Activated naive CD4-positive, alpha-beta T cell treated with anti-CD3 and anti-CD28 coated beads, Interleukin-2, amount 50 U/mL, for 24 hours (primary cell): ENCODE data around the gene RGP1.
A peak's percentile ranks its signal among the peaks of the same experiment; 100 is the strongest.

Experiments used
- H3K27ac Mint-ChIP-seq: one replicate; pipeline ENCODE4 v1.8.0; 2021; ENCODE audit warnings: mild to moderate bottlenecking, mixed read lengths
- H3K27me3 Mint-ChIP-seq: one replicate; pipeline ENCODE4 v1.8.0; 2021; ENCODE audit warnings: mixed read lengths
- H3K36me3 Mint-ChIP-seq: one replicate; pipeline ENCODE4 v1.8.0; 2021; ENCODE audit warnings: mixed read lengths
- H3K4me1 Mint-ChIP-seq: one replicate; pipeline ENCODE4 v1.8.0; 2021; ENCODE audit warnings: mixed read lengths
- H3K4me3 Mint-ChIP-seq: one replicate; pipeline ENCODE4 v1.8.0; 2021; ENCODE audit warnings: mild to moderate bottlenecking, mixed read lengths
- H3K9me3 Mint-ChIP-seq: one replicate; pipeline ENCODE4 v1.8.0; 2021; ENCODE audit warnings: mixed read lengths

The RGP1 gene

DNA sequence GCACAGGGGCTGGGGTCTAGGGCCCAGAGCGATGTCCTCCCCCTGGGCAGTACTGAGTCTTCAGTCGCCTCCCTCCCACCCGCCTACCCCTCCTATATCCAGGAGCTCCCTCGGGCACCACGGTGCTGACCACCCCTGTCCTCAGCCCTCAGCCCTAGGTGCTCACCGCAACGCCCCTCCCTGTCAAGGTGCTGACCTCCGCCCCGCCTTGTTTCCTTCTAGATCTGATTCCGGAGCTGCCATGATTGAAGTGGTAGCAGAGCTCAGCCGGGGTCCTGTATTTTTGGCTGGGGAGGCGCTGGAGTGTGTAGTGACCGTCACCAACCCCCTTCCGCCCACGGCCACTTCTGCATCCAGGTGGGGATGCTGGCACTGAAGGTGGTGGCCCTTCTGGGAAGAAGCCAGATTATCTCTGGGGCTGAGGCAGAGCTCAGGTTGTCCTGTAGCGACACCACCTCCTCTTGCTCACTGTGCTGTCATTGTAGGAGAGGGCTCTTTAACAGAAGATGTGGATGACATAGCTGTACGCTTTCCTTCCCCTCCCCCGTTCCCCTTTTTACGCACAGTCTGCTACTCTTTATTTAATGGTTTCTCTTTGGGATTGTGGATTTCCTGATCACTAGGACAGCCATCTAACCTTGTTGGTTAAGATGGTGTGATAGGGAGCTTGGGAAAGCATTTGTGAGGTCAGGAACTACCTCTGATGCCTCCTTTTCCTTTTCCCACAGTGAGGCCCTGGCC is 598 bp downstream of the RGP1 start:
- Mint-ChIP-seq H3K27ac (peak overlapping the region; percentile 87), H3K9me3 (no peaks in the 10 kb centered on the region), H3K4me3 (peak overlapping the region; percentile 92), H3K27me3 (no peaks in the 10 kb centered on the region), H3K36me3 (peaks cover 12% of the 10 kb centered on the region), H3K4me1 (peaks cover 37% of the 10 kb centered on the region)

DNA sequence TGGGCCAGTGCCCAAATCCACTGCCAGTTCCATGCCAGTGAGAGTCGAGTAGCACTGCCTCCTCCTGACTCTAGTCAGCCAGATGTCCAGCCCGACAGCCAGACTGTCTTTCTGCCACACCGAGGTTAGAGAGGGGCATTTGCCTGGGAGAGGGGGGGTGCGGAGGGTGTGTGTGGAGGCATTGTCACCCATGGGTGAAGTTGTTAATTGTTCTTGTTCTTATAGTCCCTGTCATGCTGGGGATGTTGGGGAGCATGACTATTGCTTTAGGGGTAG is 1.1 kb downstream of the RGP1 start:
- no peak overlapping the region for H3K27ac Mint-ChIP-seq
- peaks cover 37% of the 10 kb centered on the region for H3K4me1 Mint-ChIP-seq
- H3K9me3 Mint-ChIP-seq = no peaks in the 10 kb centered on the region
- peaks cover 12% of the 10 kb centered on the region for H3K36me3 Mint-ChIP-seq
- no peaks in the 10 kb centered on the region for H3K27me3 Mint-ChIP-seq
- peak overlapping the region; percentile 92 for H3K4me3 Mint-ChIP-seq

DNA sequence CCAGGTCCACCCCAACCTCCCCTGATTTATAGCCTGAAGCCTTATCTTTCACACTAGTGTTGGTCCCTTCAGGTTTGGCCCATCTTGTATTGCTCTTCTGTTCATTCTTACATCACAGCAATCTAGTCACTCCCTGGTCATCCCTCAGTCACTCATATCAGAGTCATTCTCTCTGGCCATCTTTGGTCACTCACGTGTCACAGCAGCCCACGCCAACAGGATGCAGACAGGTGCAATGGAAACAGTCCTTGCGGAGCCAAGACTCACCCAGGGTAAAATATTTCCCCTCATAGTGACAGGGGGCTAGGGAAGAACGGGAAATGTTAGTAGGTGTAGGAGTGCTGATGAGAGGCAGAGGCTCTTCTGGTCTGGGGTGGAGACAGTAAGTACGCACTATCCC is 4.4 kb downstream of the RGP1 start:
- no peaks in the 10 kb centered on the region for H3K9me3 Mint-ChIP-seq
- H3K36me3 Mint-ChIP-seq = peaks cover 10% of the 10 kb centered on the region
- H3K4me3 Mint-ChIP-seq = no peak overlapping the region
- H3K27me3 Mint-ChIP-seq = no peaks in the 10 kb centered on the region
- H3K27ac Mint-ChIP-seq = peak overlapping the region; percentile 70
- peaks cover 26% of the 10 kb centered on the region for H3K4me1 Mint-ChIP-seq

GRCh38 chr9:35754264-35754663 is 5.2 kb downstream of the RGP1 start, which contains the start of gene MSMP:
Gene MSMP, minus strand, starts transcription at chr9:35754276. Its CDS starts 147 bp downstream, at chr9:35754129.
- Mint-ChIP-seq H3K4me3 (no peak within 1 kb of the TSS), H3K4me1 (peaks cover 32% of the 10 kb centered on the region), H3K27ac (peak within 1 kb of the TSS; percentile 70), H3K27me3 (no peaks in the 10 kb centered on the region), H3K9me3 (no peaks in the 10 kb centered on the region), H3K36me3 (peaks cover 10% of the 10 kb centered on the region)

- H3K36me3 Mint-ChIP-seq = peaks cover 10% of the 10 kb centered on the region
- H3K27me3 Mint-ChIP-seq = no peaks in the 10 kb centered on the region
- no peak overlapping the region for H3K4me3 Mint-ChIP-seq
- H3K4me1 Mint-ChIP-seq = peaks cover 33% of the 10 kb centered on the region
- H3K27ac Mint-ChIP-seq = no peak overlapping the region
- H3K9me3 Mint-ChIP-seq = no peaks in the 10 kb centered on the region
Measured at GRCh38 chr9:35755071-35755470, 6.0 kb downstream of the RGP1 start.

DNA sequence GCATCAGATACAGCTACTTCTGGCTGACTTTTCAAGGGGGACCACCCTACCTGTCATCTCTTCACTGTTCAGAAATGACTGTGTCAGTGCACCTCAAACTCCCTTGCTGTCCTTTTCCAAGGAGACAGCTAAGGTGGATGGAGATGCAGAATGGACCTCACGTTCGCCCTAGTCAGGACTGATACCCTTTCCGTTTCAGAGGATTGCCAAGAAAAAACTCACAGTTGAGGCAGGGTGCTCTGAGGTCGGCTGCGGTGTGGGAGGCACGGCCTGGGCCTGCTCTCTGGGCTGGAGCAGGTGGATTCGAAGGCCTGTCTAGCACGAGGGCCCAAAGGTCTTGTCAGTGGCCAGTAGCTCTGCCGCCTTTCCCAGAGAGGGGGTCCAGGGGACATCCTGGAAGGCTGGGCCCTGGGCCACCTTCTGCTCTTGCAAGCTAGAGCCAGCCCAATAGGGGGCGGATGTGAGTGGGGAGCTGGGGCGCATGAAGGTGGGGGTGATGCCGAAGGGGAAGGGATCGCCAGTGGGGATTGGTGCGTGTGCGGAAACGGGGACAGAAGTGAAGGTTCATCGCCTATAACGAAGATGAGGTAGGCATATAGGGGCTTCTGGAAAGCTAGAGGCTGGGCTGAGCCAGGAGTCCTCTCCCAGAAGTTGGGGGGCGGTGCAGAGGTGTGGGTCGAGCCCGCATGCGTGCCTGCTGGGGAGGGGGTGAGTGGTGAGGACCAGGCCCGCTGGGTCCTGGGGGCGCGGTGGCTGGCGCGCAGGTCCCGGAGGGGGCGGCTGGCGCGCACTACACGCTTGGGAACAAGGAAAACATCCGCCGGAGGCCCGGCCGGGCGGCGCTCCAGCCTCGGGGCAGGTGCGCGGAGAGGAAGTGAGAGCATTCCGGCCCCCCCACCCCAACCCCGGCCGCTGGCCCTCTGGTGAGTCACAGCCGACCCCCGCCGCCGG is 7.5 kb downstream of the RGP1 start:
- no peaks in the 10 kb centered on the region for H3K27me3 Mint-ChIP-seq
- H3K4me1 Mint-ChIP-seq = peaks cover 43% of the 10 kb centered on the region
- no peaks in the 10 kb centered on the region for H3K9me3 Mint-ChIP-seq
- peak overlapping the region; percentile 93 for H3K4me3 Mint-ChIP-seq
- H3K36me3 Mint-ChIP-seq = peaks cover 13% of the 10 kb centered on the region
- H3K27ac Mint-ChIP-seq = peak overlapping the region; percentile 97

DNA sequence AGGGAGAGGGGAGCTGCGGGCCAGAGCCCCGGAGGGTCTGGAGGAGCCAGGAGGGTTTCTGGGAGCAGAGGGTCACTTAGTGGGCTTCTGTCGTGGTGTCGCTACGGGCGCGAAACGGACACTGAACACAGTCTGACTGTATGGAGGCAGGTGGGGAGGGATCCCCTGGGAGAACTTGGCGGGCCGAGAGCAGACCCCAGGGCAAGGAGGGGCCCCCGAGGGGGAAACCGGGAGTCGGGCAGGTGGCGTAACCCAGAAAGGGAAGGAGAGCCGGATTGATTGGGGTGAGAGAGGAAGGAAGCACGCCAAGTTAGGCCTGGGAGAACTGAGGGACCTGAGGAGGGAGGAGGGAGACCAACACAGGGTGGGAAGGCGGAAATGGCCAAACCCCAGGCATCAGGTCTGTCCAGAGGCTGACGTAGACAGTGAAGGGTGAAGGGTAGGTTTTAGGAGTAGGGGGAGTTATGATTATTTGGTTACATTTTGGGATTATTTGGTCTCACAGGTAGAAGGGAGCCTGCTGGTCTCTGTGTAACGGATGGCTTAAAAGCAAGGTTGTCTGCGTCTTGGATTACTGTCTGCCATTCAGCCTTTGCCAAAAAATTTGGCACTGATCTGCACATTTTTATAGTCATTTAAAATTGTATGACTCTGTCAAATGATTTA is 8.3 kb downstream of the RGP1 start:
- no peaks in the 10 kb centered on the region for H3K27me3 Mint-ChIP-seq
- peak overlapping the region; percentile 85 for H3K27ac Mint-ChIP-seq
- H3K36me3 Mint-ChIP-seq = peaks cover 10% of the 10 kb centered on the region
- H3K9me3 Mint-ChIP-seq = no peaks in the 10 kb centered on the region
- peak overlapping the region; percentile 93 for H3K4me3 Mint-ChIP-seq
- H3K4me1 Mint-ChIP-seq = peaks cover 49% of the 10 kb centered on the region

DNA sequence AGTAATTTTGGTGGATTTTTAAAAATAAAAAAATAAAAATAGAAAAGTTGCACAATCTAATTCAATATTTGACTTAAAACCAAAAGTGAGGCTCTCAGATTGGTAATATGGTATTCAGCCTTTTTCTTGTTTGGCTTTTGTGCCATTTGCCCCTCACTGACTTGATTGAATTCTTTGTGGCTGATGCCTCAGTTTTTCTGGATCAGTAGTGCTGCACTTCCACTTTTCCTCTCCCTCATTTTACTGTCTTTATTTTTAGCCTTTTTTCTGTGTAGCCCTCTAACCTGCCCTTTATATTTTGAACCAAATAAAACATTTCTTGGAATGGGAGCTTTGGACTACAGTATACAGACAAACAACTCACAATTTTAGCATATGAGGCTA is 8.8 kb downstream of the RGP1 start:
- Mint-ChIP-seq H3K36me3 (peaks cover 8% of the 10 kb centered on the region), H3K4me3 (peak overlapping the region; percentile 93), H3K27ac (peak overlapping the region; percentile 72), H3K27me3 (no peaks in the 10 kb centered on the region), H3K9me3 (no peaks in the 10 kb centered on the region), H3K4me1 (peaks cover 49% of the 10 kb centered on the region)

GRCh38 chr9:35758475-35759050 is 9.5 kb downstream of the RGP1 start:
- H3K27ac Mint-ChIP-seq = no peak overlapping the region
- H3K27me3 Mint-ChIP-seq = no peaks in the 10 kb centered on the region
- peaks cover 53% of the 10 kb centered on the region for H3K4me1 Mint-ChIP-seq
- H3K4me3 Mint-ChIP-seq = peak overlapping the region; percentile 67
- H3K36me3 Mint-ChIP-seq = peaks cover 6% of the 10 kb centered on the region
- H3K9me3 Mint-ChIP-seq = no peaks in the 10 kb centered on the region

DNA sequence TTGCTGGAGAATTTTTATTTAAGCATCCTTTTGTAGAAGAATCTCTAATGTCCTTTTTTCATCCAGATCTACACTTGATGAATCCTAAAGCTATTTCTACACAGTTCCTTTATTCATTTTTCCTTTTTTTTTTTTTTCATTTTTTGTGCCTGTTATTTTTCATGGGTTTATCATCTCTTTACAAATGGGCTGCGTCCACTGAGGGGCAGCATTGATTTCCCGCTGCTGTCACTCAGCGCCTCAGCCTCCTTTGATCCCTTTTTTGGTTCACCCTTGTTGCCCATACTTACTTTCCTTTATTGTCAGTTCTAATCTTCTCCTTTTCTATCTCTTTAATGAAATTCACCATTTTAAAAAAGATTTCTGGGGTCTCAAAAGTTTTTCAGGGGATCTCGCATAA is 10.7 kb downstream of the RGP1 start:
- peaks cover 57% of the 10 kb centered on the region for H3K4me1 Mint-ChIP-seq
- no peaks in the 10 kb centered on the region for H3K27me3 Mint-ChIP-seq
- H3K27ac Mint-ChIP-seq = no peak overlapping the region
- no peaks in the 10 kb centered on the region for H3K9me3 Mint-ChIP-seq
- no peak overlapping the region for H3K4me3 Mint-ChIP-seq
- H3K36me3 Mint-ChIP-seq = peaks cover 3% of the 10 kb centered on the region

GRCh38 chr9:35760651-35761050 is 11.6 kb downstream of the RGP1 start:
- Mint-ChIP-seq H3K9me3 (no peaks in the 10 kb centered on the region), H3K36me3 (peaks cover 3% of the 10 kb centered on the region), H3K4me3 (no peak overlapping the region), H3K4me1 (peaks cover 56% of the 10 kb centered on the region), H3K27ac (no peak overlapping the region), H3K27me3 (no peaks in the 10 kb centered on the region)

DNA sequence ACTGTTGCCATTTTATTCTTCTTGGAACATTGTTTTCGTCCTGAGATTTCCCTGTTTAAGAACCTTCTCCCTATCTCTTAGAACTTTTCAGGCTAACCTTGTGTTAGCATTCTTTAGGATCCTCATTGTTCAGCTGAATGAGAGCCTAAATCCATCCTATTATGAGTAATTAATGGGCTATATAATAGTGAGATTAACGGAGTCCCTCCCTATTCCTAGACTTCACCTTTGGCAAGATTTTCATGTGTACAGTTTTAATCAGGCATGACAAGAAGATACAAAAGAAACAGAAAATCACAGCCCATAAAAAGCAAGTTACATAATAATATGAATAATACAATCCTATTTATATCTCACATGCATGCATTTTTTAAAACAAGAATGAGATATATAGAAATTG is 14.1 kb downstream of the RGP1 start:
- no peaks in the 10 kb centered on the region for H3K27me3 Mint-ChIP-seq
- H3K4me3 Mint-ChIP-seq = no peak overlapping the region
- H3K9me3 Mint-ChIP-seq = no peaks in the 10 kb centered on the region
- H3K36me3 Mint-ChIP-seq = peaks cover 3% of the 10 kb centered on the region
- H3K4me1 Mint-ChIP-seq = peaks cover 56% of the 10 kb centered on the region
- H3K27ac Mint-ChIP-seq = no peak overlapping the region

- Mint-ChIP-seq H3K36me3 (peaks cover 3% of the 10 kb centered on the region), H3K27ac (no peak overlapping the region), H3K4me1 (peaks cover 50% of the 10 kb centered on the region), H3K9me3 (no peaks in the 10 kb centered on the region), H3K27me3 (no peaks in the 10 kb centered on the region), H3K4me3 (no peak overlapping the region)
Measured at GRCh38 chr9:35763803-35764202, 14.7 kb downstream of the RGP1 start.

GRCh38 chr9:35766997-35767396 is 17.9 kb downstream of the RGP1 start:
- no peak overlapping the region for H3K27ac Mint-ChIP-seq
- no peaks in the 10 kb centered on the region for H3K27me3 Mint-ChIP-seq
- H3K36me3 Mint-ChIP-seq = no peaks in the 10 kb centered on the region
- peaks cover 27% of the 10 kb centered on the region for H3K4me1 Mint-ChIP-seq
- no peak overlapping the region for H3K4me3 Mint-ChIP-seq
- no peaks in the 10 kb centered on the region for H3K9me3 Mint-ChIP-seq

DNA sequence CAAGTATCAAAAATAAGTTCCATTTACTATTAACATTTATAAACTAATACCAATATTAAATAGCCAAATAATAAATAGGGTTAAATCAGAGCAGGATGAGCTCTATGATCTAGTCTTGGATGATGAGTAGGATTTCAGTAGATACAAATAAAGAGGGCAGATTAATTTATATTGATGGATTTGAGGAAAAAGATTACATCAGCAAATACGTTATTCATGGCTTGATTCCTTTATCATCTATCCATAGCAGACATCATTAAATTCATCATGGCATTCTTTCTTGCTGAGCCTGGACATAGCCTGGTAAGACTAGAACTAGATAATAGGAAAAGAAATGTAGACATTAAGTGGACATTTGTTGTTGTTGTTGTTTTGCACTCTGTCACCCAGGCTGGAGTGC is 18.4 kb downstream of the RGP1 start:
- Mint-ChIP-seq H3K4me1 (peaks cover 24% of the 10 kb centered on the region), H3K27me3 (no peaks in the 10 kb centered on the region), H3K36me3 (no peaks in the 10 kb centered on the region), H3K4me3 (no peak overlapping the region), H3K27ac (no peak overlapping the region), H3K9me3 (no peaks in the 10 kb centered on the region)
